HEK293T (cell line): ENCODE data around the gene BCORL1.

Experiments
- FOXM1 ChIP-seq: fragments of 450-650 bp; IDR thresholded peaks from 2 replicates; pipeline ENCODE4 v1.6.1; 2017; ENCODE audit warnings: mild to moderate bottlenecking, borderline replicate concordance
- LEF1 ChIP-seq: fragments of 450-650 bp; IDR thresholded peaks from 2 replicates; pipeline ENCODE4 v1.6.1; 2017; ENCODE audit warnings: mild to moderate bottlenecking, borderline replicate concordance
- SP1 ChIP-seq: fragments of 450-650 bp; IDR thresholded peaks from 2 replicates; pipeline ENCODE4 v1.6.1; 2017

- TF ChIP-seq LEF1: no peak
- TF ChIP-seq FOXM1: no peak
- TF ChIP-seq SP1: no peak
These were observed 74.8 kb downstream of the BCORL1 start for GRCh38 chrX:130057209-130057608.
